Ovary (tissue), 3 donors: ENCODE results near the gene TRAF3.

Source experiments
- CTCF ChIP-seq, 3 donors: fragments of 450-650 bp in 2 of 3; fragments of 200-600 bp in 1 of 3; IDR thresholded peaks; one replicate each; pipeline versions ENCODE4 v1.5.1 to v1.8.0; 2016 to 2022; ENCODE audit warnings: antibody characterized with exemption in 3 of 3, mild to moderate bottlenecking in 1 of 3
- POLR2A ChIP-seq: fragments of 450-650 bp; IDR thresholded peaks from one replicate; pipeline ENCODE4 v1.6.1; 2017; ENCODE audit warnings: antibody characterized with exemption, mild to moderate bottlenecking, moderate library complexity
- donor health status: DM: no; HTN: no; CAD: no.

GRCh38 chr14:102823546-102823945, 46.3 kb downstream of the TRAF3 start:
- no peak for TF ChIP-seq CTCF (IDR thresholded peaks at IDR 0.05)
- no peak for TF ChIP-seq POLR2A
